T-helper 17 cell (primary cell): Measurements from ENCODE around the gene KIF16B. TPM values are rescaled to one million over a fixed set of nuclear protein-coding genes. Genes with fewer than 3 reads are reported as not detected.

Source experiments
- ATAC-seq: fragments of 150-1000 bp; cut with Tn5 transposase; 2 replicates; pipeline ENCODE4 v1.10.0; 2021; ENCODE audit warnings: mild to moderate bottlenecking, moderate library complexity
- DNase-seq, 3 donors: peaks; one replicate each; pipeline versions ENCODE4 v3.0.0 to v3.0.0-alpha.2; 2020 to 2021
- H3K9me3 ChIP-seq: one replicate; pipeline ENCODE4 v1.7.0; 2013; ENCODE audit warnings: low read length, mild to moderate bottlenecking; ENCODE audit not compliant: control insufficient read depth, poor library complexity, severe bottlenecking
- H3K27ac Mint-ChIP-seq: one replicate; pipeline ENCODE4 v1.8.0; 2022; ENCODE audit warnings: mild to moderate bottlenecking, moderate library complexity, mixed read lengths
- H3K27me3 Mint-ChIP-seq: one replicate; pipeline ENCODE4 v1.8.0; 2022; ENCODE audit warnings: mixed read lengths
- H3K36me3 Mint-ChIP-seq: one replicate; pipeline ENCODE4 v1.8.0; 2022; ENCODE audit warnings: low read depth, mixed read lengths
- H3K4me1 Mint-ChIP-seq: one replicate; pipeline ENCODE4 v1.8.0; 2022; ENCODE audit warnings: mild to moderate bottlenecking, mixed read lengths
- H3K4me3 Mint-ChIP-seq: one replicate; pipeline ENCODE4 v1.8.0; 2022; ENCODE audit warnings: mild to moderate bottlenecking, moderate library complexity, mixed read lengths
- total RNA-seq, 4 donors: library from RNA in 2 of 4; stranded (reverse) in 2 of 4; gene quantifications; one replicate each; pipeline ENCODE4 v1.2.3 and lab custom pipeline; 2022 to 2026

KIF16B gene
- total RNA-seq, 2 donors from 2014 or later, result 11.1 to 12.0 TPM

- H3K36me3 Mint-ChIP-seq, result peaks cover 2% of the 10 kb centered on the region
- no peaks in the 10 kb centered on the region for H3K9me3 ChIP-seq
- H3K4me3 Mint-ChIP-seq, result no peak overlapping the region
- H3K27ac Mint-ChIP-seq, result no peak overlapping the region
- DNase-seq, result no peak
- no peak for ATAC-seq
- H3K27me3 Mint-ChIP-seq, result no peaks in the 10 kb centered on the region
- H3K4me1 Mint-ChIP-seq, result no peaks in the 10 kb centered on the region
Measured at GRCh38 chr20:16490696-16491095, 82.6 kb downstream of the KIF16B start.

- Mint-ChIP-seq H3K27ac (no peak overlapping the region), H3K27me3 (no peaks in the 10 kb centered on the region), H3K4me1 (no peaks in the 10 kb centered on the region), H3K4me3 (no peak overlapping the region), H3K36me3 (no peaks in the 10 kb centered on the region)
- ATAC-seq, result no peak
- no peak for DNase-seq
- H3K9me3 ChIP-seq, result no peaks in the 10 kb centered on the region
Measured at GRCh38 chr20:16488616-16489015, 84.6 kb downstream of the KIF16B start.

DNA sequence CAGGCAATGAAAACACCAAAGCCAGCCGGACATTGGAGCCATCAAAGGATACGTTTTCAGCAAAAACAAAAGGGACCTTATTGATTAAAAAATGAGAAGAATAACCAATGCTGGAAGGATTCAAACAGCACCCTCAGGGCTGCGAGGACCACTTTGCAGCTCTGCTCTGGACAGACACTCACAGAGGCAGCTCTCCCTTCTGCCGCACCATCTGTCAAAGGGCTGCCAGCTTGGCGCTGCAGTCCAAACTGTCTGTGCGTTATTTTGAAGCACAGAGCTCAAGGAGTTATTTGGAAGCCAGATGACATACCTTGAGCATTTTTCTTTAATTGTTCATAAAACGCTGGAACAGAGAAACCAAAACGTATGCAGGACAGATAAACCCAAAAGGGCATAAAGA is 85.2 kb downstream of the KIF16B start:
- no peaks in the 10 kb centered on the region for H3K36me3 Mint-ChIP-seq
- DNase-seq (no peak), ATAC-seq (no peak)
- H3K4me1 Mint-ChIP-seq, result no peaks in the 10 kb centered on the region
- H3K27ac Mint-ChIP-seq, result no peak overlapping the region
- no peak overlapping the region for H3K4me3 Mint-ChIP-seq
- H3K27me3 Mint-ChIP-seq, result no peaks in the 10 kb centered on the region
- no peaks in the 10 kb centered on the region for H3K9me3 ChIP-seq

- no peak overlapping the region for H3K27ac Mint-ChIP-seq
- H3K4me1 Mint-ChIP-seq, result no peaks in the 10 kb centered on the region
- peaks cover 5% of the 10 kb centered on the region for H3K36me3 Mint-ChIP-seq
- no peak for ATAC-seq
- no peak for DNase-seq
- no peaks in the 10 kb centered on the region for H3K9me3 ChIP-seq
- H3K4me3 Mint-ChIP-seq, result no peak overlapping the region
- no peaks in the 10 kb centered on the region for H3K27me3 Mint-ChIP-seq
Measured at GRCh38 chr20:16486532-16486931, 86.7 kb downstream of the KIF16B start.

- H3K9me3 ChIP-seq, result no peaks in the 10 kb centered on the region
- no peak for ATAC-seq
- no peaks in the 10 kb centered on the region for H3K4me1 Mint-ChIP-seq
- H3K27me3 Mint-ChIP-seq, result no peaks in the 10 kb centered on the region
- no peak overlapping the region for H3K27ac Mint-ChIP-seq
- DNase-seq, result no peak
- H3K36me3 Mint-ChIP-seq, result peaks cover 5% of the 10 kb centered on the region
- no peak overlapping the region for H3K4me3 Mint-ChIP-seq
Measured at GRCh38 chr20:16485401-16485800, 87.8 kb downstream of the KIF16B start.

DNA sequence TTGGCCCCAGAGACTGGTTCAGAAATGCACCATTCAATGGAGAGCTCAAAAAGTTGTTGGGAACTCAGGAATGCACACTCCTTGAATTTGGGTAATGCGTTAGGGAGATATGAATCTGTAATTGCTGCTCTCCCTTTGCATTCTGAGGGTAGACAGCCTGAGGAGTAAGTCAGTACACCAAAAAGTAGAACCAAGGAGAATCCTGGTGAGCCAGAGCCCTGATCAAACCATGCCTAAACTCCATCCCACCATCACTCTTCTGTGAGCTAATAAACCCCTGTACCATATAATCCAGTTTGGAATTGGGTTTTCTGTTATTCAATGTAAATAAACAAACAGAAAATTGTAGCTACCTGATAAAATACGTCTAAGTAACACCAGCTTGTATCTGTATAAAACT is 90.2 kb downstream of the KIF16B start:
- DNase-seq (no peak), ATAC-seq (no peak)
- H3K9me3 ChIP-seq, result no peaks in the 10 kb centered on the region
- no peaks in the 10 kb centered on the region for H3K4me1 Mint-ChIP-seq
- no peak overlapping the region for H3K27ac Mint-ChIP-seq
- H3K36me3 Mint-ChIP-seq, result peaks cover 7% of the 10 kb centered on the region
- H3K4me3 Mint-ChIP-seq, result no peak overlapping the region
- H3K27me3 Mint-ChIP-seq, result no peaks in the 10 kb centered on the region

DNA sequence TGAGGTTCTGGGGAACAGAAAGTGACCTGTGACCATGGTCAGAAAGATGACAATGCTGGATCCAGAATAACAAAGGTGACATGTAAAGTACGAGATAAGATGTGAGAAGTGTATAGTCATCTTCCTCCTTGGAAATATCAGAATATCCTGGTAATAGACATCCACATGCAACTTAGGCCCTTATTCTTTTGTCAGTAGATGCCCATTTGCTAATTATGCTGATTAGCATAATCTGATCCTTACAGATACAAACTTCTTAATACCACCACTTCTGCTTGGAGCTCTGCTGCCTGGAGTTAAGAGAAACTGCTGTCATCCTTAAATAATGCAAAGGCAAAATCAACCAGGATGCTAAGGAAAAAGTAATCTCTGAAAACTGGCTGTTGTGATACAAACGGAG is 91.3 kb downstream of the KIF16B start:
- Mint-ChIP-seq H3K4me1 (peaks cover 3% of the 10 kb centered on the region), H3K27ac (no peak overlapping the region), H3K36me3 (peaks cover 10% of the 10 kb centered on the region), H3K27me3 (no peaks in the 10 kb centered on the region), H3K4me3 (no peak overlapping the region)
- no peaks in the 10 kb centered on the region for H3K9me3 ChIP-seq
- no peak for DNase-seq
- ATAC-seq, result no peak

DNA sequence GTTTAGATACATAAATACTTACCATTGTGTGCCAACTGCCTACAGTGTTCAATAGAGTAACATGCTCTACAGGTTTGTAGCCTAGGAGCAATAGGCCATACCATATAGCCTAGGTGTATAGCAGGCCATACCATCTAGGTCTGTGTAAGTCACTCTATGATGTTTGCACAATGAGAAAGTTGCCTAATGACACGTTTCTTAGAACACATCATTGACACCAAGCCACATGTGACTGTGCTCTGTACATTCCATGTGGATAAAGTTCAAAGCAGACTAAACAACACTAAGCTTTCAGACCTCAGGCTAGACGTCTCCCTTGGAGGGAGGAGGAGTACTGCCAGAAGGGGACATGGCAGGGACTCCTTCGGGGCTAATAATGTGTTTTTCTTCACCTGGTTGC is 93.6 kb downstream of the KIF16B start:
- ATAC-seq (no peak), DNase-seq (no peak)
- H3K9me3 ChIP-seq, result no peaks in the 10 kb centered on the region
- peaks cover 5% of the 10 kb centered on the region for H3K4me1 Mint-ChIP-seq
- H3K36me3 Mint-ChIP-seq, result peaks cover 10% of the 10 kb centered on the region
- H3K27me3 Mint-ChIP-seq, result no peaks in the 10 kb centered on the region
- no peak overlapping the region for H3K4me3 Mint-ChIP-seq
- H3K27ac Mint-ChIP-seq, result no peak overlapping the region

- no peak overlapping the region for H3K27ac Mint-ChIP-seq
- ATAC-seq, result no peak
- peaks cover 9% of the 10 kb centered on the region for H3K4me1 Mint-ChIP-seq
Measured at GRCh38 chr20:16477632-16478031, 95.6 kb downstream of the KIF16B start.

DNA sequence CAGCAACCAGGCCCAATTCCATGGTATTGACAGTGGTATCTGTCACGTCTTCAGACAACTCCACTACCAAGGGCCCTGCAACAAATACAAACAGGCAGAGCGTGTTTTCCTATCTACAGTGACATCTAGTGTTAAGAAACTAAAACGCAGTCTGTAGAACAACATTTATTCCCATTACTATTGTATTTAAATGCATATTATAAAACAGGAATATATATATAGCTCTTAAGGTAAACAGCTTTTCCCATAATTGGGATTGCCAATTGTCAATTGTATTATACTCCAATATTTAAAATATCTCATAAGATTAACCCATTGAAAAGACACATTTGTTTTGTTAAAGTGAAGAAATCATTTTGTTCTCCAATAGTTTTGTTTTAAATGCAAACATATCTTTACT is 97.2 kb downstream of the KIF16B start:
- ATAC-seq (peak; percentile 49), DNase-seq (no peak)
- no peaks in the 10 kb centered on the region for H3K27me3 Mint-ChIP-seq
- no peaks in the 10 kb centered on the region for H3K9me3 ChIP-seq
- no peak overlapping the region for H3K27ac Mint-ChIP-seq
- peaks cover 8% of the 10 kb centered on the region for H3K36me3 Mint-ChIP-seq
- H3K4me3 Mint-ChIP-seq, result no peak overlapping the region
- H3K4me1 Mint-ChIP-seq, result peaks cover 9% of the 10 kb centered on the region

More at GRCh38 chr20:16477632-16478031, 95.6 kb downstream of the KIF16B start:
- Mint-ChIP-seq H3K27me3 (no peaks in the 10 kb centered on the region), H3K4me3 (no peak overlapping the region), H3K36me3 (peaks cover 11% of the 10 kb centered on the region)
- no peaks in the 10 kb centered on the region for H3K9me3 ChIP-seq
- DNase-seq, result no peak

- Mint-ChIP-seq H3K27me3 (no peaks in the 10 kb centered on the region), H3K4me1 (peaks cover 9% of the 10 kb centered on the region), H3K27ac (no peak overlapping the region), H3K4me3 (no peak overlapping the region), H3K36me3 (peaks cover 10% of the 10 kb centered on the region)
- H3K9me3 ChIP-seq, result no peaks in the 10 kb centered on the region
- ATAC-seq (no peak), DNase-seq (no peak)
Measured at GRCh38 chr20:16475225-16475624, 98.0 kb downstream of the KIF16B start.

- Mint-ChIP-seq H3K27me3 (no peaks in the 10 kb centered on the region), H3K4me1 (peaks cover 9% of the 10 kb centered on the region), H3K4me3 (no peak overlapping the region), H3K36me3 (peaks cover 10% of the 10 kb centered on the region), H3K27ac (peak overlapping the region; percentile 67)
- no peak for DNase-seq
- ATAC-seq, result no peak
- no peaks in the 10 kb centered on the region for H3K9me3 ChIP-seq
Measured at GRCh38 chr20:16474363-16474762, 98.9 kb downstream of the KIF16B start.

DNA sequence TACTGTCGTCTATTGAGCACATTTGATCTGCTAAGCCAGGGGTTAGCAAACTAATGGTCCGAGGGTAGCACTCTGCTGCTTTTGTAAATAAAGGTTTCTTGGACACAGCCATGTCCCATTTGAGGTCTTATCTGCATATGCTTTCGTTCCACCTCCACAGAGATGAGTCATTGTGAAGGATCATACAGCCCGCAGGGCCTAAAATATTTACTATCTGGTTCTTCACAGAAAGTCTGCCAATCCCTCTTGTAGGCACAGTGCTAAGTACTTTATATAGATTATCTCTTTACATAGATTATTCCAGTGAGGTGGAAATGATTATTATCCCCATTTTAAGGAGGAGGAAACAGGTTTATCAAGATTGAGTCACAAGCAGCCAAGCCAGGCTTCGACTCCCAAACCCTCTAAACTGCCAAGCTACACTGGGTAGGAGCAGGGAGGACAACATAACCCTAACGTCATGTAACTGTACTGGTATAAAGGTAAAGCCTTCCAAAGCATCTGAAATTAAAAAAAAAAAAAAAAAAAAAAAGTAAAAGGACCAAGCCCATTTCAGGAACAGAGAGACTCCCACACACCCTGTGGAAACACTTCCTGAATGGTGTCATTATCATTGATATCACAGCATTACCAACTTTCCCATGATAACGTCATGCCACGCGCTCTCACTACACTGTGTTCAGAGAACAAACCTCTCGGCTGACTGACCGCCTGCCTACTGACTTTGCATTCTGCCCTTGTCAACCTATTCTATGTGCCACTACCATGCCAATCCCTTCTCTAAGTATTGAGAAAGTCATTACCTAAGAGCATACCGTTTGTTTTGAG is 101.0 kb downstream of the KIF16B start:
- H3K27ac Mint-ChIP-seq, result no peak overlapping the region
- H3K36me3 Mint-ChIP-seq, result peaks cover 6% of the 10 kb centered on the region
- no peak for ATAC-seq

DNA sequence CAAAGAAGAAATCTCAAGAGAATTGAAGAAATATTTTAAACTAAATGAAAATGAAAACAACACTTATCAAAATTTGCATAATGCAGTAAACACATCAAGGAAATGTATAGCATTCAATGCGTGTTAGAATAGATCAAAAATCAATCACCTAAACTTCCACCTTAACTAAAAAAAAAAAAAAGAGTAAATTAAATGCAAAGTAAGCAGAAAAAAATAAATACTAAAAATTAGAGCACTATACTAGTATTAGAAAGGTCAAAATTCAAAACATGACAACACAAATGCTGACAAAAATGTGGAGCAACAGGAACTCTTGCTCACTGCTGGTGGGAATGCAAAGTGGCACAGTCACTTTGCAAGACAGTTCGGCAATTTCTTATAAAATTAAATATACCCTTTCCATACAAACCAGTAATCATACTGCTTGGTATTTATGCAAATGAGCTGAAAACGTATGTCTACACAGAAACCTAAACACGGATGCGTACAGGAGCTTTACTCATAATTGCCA is 103.8 kb downstream of the KIF16B start:
- H3K27me3 Mint-ChIP-seq, result no peaks in the 10 kb centered on the region
- ATAC-seq, result no peak
- no peak for DNase-seq
- H3K4me1 Mint-ChIP-seq, result peaks cover 3% of the 10 kb centered on the region
- no peak overlapping the region for H3K27ac Mint-ChIP-seq
- H3K4me3 Mint-ChIP-seq, result no peak overlapping the region
- peaks cover 6% of the 10 kb centered on the region for H3K36me3 Mint-ChIP-seq
- H3K9me3 ChIP-seq, result no peaks in the 10 kb centered on the region

More for the DNA sequence above, 101.0 kb downstream of the KIF16B start:
- H3K9me3 ChIP-seq, result no peaks in the 10 kb centered on the region
- Mint-ChIP-seq H3K4me3 (no peak overlapping the region), H3K27me3 (no peaks in the 10 kb centered on the region), H3K4me1 (peaks cover 5% of the 10 kb centered on the region)
- no peak for DNase-seq
